GM15510 (cell line): ENCODE measurements around the gene TEK.

Source experiments
- POLR2A ChIP-seq: IDR thresholded peaks from 3 replicates; pipeline ENCODE4 v1.6.1; 2011; ENCODE audit warnings: borderline replicate concordance; ENCODE audit not compliant: insufficient read length; ENCODE audit errors: extremely low read depth

The TEK gene

DNA sequence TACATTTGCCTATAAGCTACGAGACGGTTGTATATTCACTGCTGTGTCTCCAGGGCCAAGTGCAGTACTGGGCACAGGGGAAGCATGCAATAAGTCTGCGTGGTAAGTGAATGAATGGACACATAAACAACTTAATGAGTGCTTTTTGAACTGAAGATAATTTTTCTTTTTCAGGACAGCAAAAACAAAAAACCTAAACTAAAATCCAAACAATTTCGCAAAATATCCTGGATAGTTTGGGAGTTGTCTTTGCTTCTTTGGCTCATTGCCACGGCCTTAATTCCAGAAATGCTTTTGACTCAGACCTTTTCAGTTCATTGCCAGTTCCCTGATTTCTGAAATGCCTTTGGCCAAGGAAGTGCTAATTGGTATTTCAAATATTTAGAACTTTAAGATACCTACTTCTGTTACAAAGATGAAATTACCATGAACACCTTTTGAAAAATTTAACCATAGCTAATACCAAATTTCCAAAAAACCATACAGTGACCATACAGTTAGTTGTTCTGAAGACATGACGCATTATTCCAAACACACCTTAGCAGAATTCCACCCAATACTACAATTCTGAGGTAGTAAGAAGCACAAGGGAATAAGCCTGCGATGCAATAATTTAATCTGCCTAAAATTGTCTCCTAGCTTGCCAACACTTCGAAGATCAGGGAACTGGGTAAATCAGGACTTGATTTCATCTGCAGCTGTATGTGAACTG is 42.8 kb downstream of the TEK start:
- TF ChIP-seq POLR2A = no peak

- TF ChIP-seq POLR2A = no peak
These were observed 43.3 kb downstream of the TEK start for GRCh38 chr9:27152405-27152718.

GRCh38 chr9:27154908-27155307 is 45.9 kb downstream of the TEK start:
- no peak for TF ChIP-seq POLR2A

GRCh38 chr9:27157097-27157496 is 48.1 kb downstream of the TEK start:
- TF ChIP-seq POLR2A = no peak

- no peak for TF ChIP-seq POLR2A
These were observed 48.7 kb downstream of the TEK start for GRCh38 chr9:27157736-27158135.

GRCh38 chr9:27160636-27161035 is 51.6 kb downstream of the TEK start:
- TF ChIP-seq POLR2A = no peak

DNA sequence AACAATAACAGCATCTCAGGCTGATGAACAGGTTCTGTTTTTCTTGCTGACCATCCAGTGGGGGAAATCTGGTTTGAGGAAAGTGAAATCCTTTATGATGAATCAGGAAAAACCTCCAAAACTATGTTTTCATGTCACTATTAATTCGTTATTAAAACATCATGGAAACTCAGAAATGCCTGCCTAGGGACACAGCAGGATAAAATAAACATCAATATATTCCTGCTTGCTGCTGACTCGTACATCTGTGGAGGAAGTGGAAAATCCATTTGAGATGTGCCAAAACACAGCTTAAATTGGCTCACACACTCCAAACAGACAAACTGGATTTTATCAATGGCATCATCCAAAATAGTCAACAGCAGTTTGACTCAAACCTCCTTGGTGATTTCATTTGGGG is 53.0 kb downstream of the TEK start:
- TF ChIP-seq POLR2A = no peak

DNA sequence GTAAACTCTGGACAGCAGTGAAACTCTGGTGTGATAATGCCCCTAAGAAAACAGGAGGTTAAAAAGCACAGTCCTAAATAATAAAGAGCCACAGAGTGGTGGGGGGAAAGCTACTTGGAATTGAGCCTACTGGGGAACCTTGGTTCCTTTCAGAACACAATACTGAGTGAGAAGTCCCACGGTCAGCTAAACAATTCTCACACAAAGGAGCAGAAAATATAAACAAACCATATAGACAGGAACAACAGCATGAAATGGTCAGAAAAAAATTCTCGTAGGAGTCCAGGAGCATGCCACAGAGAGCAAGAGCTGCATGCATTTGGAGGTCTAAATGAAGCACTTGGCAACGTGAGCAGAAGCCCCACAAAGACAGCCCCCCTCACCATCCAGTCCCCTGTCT is 56.0 kb downstream of the TEK start:
- TF ChIP-seq POLR2A = no peak

DNA sequence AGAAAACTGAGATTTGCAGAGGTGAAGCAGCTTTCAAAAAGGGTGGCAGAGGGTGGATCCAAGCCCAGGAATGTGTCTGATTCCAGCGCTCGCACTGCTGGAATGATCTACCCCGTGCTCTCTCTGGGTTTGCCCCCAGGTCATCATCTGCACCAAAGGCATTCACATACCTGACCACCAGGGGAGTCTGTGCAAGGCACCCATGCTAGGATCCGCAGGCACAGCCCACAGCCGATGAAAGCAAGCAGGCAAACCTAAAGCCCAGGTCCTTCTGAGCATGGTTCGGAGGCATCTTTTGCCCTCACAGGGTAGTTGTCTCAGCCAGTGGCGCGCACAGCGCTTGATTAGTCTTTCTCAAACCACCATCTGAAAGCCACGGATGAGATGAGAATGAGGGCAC is 56.6 kb downstream of the TEK start:
- TF ChIP-seq POLR2A = no peak

DNA sequence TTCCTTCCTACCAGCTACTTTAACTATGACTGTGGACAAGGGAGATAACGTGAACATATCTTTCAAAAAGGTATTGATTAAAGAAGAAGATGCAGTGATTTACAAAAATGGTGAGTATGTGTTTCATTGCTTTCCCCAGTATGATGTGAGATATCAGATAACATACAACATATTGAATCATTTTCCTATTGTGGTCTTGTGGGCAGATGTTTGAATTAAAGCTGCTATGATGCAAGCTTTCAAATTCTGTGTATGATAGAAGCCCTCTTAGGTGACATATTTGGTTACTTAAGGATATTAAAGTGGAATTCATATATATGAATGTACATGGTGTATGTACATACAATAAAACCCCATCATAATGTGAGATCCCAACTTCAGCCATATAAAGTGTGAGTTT is 59.5 kb downstream of the TEK start:
- no peak for TF ChIP-seq POLR2A

- no peak for TF ChIP-seq POLR2A
These were observed 59.9 kb downstream of the TEK start for GRCh38 chr9:27168951-27169350.

DNA sequence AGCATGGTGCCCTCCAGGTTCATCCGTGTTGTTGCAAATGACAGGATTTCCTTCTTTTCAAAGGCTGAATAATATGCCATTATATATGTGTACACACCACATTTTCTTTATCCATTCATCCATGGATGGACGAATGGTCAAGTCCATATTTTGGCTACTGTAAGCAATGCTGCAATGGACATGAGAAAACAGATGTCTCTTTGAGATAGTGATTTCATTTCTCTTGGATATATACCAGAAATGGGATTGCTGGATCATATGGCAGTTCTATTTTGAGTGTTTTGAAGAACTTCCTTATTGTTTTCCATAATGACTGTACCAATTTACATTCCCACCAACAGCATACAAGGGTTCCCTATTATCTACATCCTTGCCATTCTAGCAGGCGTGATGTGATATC is 67.9 kb downstream of the TEK start:
- TF ChIP-seq POLR2A = no peak

GRCh38 chr9:27179245-27179865 is 70.3 kb downstream of the TEK start:
- no peak for TF ChIP-seq POLR2A

- no peak for TF ChIP-seq POLR2A
These were observed 72.4 kb downstream of the TEK start for GRCh38 chr9:27181381-27181780.

- TF ChIP-seq POLR2A = no peak
These were observed 73.4 kb downstream of the TEK start for GRCh38 chr9:27182421-27182820.

DNA sequence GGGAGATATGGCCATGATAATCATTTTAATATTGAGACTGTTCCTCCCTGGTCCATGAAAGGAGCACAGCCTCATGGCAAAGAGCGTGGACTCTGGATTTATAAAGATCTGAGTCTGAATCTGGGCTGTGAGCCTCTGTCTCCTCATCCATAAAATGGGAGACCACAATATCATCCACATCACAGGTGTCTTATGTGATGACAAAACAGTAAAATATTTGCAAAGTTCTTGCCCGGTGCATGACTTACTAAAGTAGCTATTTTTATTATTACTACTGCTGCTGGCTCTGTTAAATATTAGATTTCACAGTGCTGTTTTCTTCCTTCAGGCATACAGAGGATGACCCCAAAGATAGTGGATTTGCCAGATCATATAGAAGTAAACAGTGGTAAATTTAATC is 74.1 kb downstream of the TEK start:
- no peak for TF ChIP-seq POLR2A
